Naive thymus-derived CD4-positive, alpha-beta T cell (primary cell): Measurements from ENCODE around the gene COL1A1. TPM values are rescaled to one million over a fixed set of nuclear protein-coding genes. Genes with fewer than 3 reads are reported as not detected.

Source experiments
- ATAC-seq: fragments of 150-1000 bp; cut with Tn5 transposase; 2 replicates; pipeline ENCODE4 v1.10.0; 2021; ENCODE audit warnings: mild to moderate bottlenecking, moderate library complexity
- CTCF ChIA-PET: fragments of 350-600 bp; sonication (Branson Sonifier 250); formaldehyde crosslinking; loops from one replicate; lab custom pipeline; 2021; ENCODE audit warnings: antibody characterized with exemption; lab: Charles Lee
- POLR2A ChIA-PET: fragments of 350-600 bp; sonication (Branson Sonifier 250); formaldehyde crosslinking; loops from one replicate; lab custom pipeline; 2021; ENCODE audit warnings: antibody characterized with exemption, inconsistent platforms; lab: Charles Lee
- DNase-seq, 9 donors: peaks; one replicate each; pipeline versions ENCODE4 v3.0.0 to v3.0.0-alpha.2; 2020 to 2022; ENCODE audit warnings: mixed read lengths in 1 of 9
- H3K27ac ChIP-seq: one replicate; pipeline ENCODE4 v1.7.0; 2013; ENCODE audit warnings: mild to moderate bottlenecking, low read depth, low read length, moderate library complexity
- H3K27me3 ChIP-seq, 2 donors: one replicate each; pipeline ENCODE4 v1.7.0; 2013; ENCODE audit warnings: low read length in 2 of 2, mild to moderate bottlenecking in 2 of 2, moderate library complexity in 2 of 2; ENCODE audit not compliant: control insufficient read depth in 2 of 2, insufficient read depth in 2 of 2
- H3K36me3 ChIP-seq, 3 experiments: 1 replicate in 2 of 3; 2 replicates in 1 of 3; pipeline ENCODE4 v1.7.0; 2013; ENCODE audit warnings: low read length in 3 of 3, mild to moderate bottlenecking in 3 of 3, moderate library complexity in 1 of 3; ENCODE audit not compliant: insufficient read depth in 3 of 3, control insufficient read depth in 2 of 3
- H3K4me1 ChIP-seq, 2 donors: one replicate each; pipeline ENCODE4 v1.7.0; 2013; ENCODE audit warnings: low read length in 2 of 2, mild to moderate bottlenecking in 2 of 2, moderate library complexity in 1 of 2; ENCODE audit not compliant: control insufficient read depth in 2 of 2, insufficient read depth in 2 of 2
- H3K4me3 ChIP-seq: 2 replicates; pipeline ENCODE4 v1.7.0; 2013; ENCODE audit warnings: mild to moderate bottlenecking, low read length
- H3K9me3 ChIP-seq, 3 experiments: 1 replicate in 2 of 3; 2 replicates in 1 of 3; pipeline ENCODE4 v1.7.0; 2013; ENCODE audit warnings: low read length in 3 of 3; ENCODE audit not compliant: control insufficient read depth in 2 of 3
- H3K27ac Mint-ChIP-seq, 9 donors: one replicate each; pipeline ENCODE4 v1.8.0; 2020 to 2022; ENCODE audit warnings: mixed read lengths in 9 of 9, mild to moderate bottlenecking in 8 of 9, moderate library complexity in 5 of 9, inconsistent platforms in 2 of 9
- H3K27me3 Mint-ChIP-seq, 5 donors: one replicate each; pipeline ENCODE4 v1.8.0; 2021 to 2022; ENCODE audit warnings: mixed read lengths in 5 of 5, mild to moderate bottlenecking in 1 of 5
- H3K36me3 Mint-ChIP-seq, 5 donors: one replicate each; pipeline ENCODE4 v1.8.0; 2020 to 2022; ENCODE audit warnings: mixed read lengths in 5 of 5, mild to moderate bottlenecking in 3 of 5, inconsistent platforms in 1 of 5
- H3K4me1 Mint-ChIP-seq, 7 donors: one replicate each; pipeline ENCODE4 v1.8.0; 2020 to 2022; ENCODE audit warnings: mixed read lengths in 7 of 7, mild to moderate bottlenecking in 3 of 7, inconsistent platforms in 1 of 7
- H3K4me3 Mint-ChIP-seq, 10 donors: one replicate each; pipeline ENCODE4 v1.8.0; 2020 to 2022; ENCODE audit warnings: mild to moderate bottlenecking in 10 of 10, mixed read lengths in 10 of 10, moderate library complexity in 6 of 10, inconsistent platforms in 2 of 10
- H3K9me3 Mint-ChIP-seq, 11 donors: one replicate each; pipeline ENCODE4 v1.8.0; 2020 to 2022; ENCODE audit warnings: mixed read lengths in 11 of 11, mild to moderate bottlenecking in 4 of 11, inconsistent platforms in 1 of 11, moderate library complexity in 1 of 11
- intact Hi-C, 2 donors: fragments of 100-400 bp; cut with micrococcal nuclease; formaldehyde crosslinking; loops; one replicate each; pipeline ENCODE4 v1.15.1; 2023
- polyA plus RNA-seq, 2 donors: library from polyadenylated mRNA; unstranded; fragments of 300-500 nt; fragmentation: Illumina TruSeq; gene quantifications; one replicate each; pipeline ENCODE4 v1.2.3, GENCODE V29; 2021
- total RNA-seq, 6 experiments: library from RNA in 5 of 6; stranded (reverse) in 5 of 6; gene quantifications; 1 replicate in 5 of 6; 2 replicates in 1 of 6; pipeline ENCODE4 v1.2.3 and lab custom pipeline; 2021 to 2026

COL1A1 gene
- total and polyA plus RNA-seq, 7 experiments from 2014 or later: 0.36 to 12.6 (median 1.2) TPM; not detected in 2

DNA sequence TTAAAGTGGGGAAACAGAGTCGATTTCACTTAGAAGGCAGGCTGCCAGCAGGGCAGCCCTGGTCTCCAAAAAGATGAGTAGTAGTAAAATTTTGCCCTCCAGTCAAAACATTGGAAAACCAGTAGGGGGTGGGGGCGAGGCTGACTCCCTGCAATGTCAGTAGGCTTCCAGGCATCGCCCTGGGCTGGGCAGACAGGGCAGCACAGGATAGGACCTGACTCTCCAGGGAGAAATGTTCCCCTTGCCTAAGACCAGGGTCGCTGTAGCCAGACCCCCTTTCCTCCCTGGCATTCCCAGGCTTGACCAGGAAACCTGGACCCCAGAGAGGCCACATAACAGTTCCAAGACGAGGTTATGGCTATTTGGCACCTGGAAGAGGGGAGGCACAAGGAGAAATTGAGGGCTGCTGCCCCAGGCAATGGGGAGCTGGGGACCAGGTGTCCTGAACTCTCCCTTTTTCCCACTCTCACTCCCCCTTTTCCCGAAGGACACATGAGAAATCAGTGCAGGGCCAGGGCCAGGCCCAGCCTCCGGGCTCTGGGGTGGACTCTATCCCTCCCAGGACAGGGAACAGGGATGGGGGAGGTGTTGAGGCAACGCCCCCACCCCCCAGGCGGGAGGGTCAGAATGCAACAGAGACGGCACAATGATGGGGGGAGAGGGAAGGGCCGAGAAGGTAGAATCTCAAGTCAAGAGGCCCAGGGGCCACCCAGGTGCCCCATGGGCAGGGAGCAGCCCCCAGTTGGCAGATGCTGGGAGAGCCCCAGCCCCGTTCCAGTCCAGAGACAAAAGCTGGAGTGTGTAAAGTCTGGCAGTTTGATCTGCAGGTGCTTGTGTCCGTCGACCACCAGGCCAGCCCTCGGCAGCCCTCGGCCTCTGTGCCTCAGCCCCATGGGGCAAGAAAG, 67.0 kb downstream of the COL1A1 start:
- Histone ChIP-seq H3K4me3 (no peak overlapping the region), H3K27me3 (no peaks in the 10 kb centered on the region), H3K4me1 (peaks cover 4 to 16% of the 10 kb centered on the region in 2 donors), H3K9me3 (no peaks in the 10 kb centered on the region), H3K36me3 (peaks cover 19 to 54% (median 20%) of the 10 kb centered on the region in 3 experiments), H3K27ac (no peak overlapping the region)
- DNase-seq (no peak), ATAC-seq (no peak)
- no peak overlapping the region for H3K27ac Mint-ChIP-seq
- peaks cover 0 to 36% (median 18%) of the 10 kb centered on the region in 5 donors for H3K36me3 Mint-ChIP-seq
- peaks cover 0 to 12% (median 8%) of the 10 kb centered on the region in 5 donors for H3K27me3 Mint-ChIP-seq
- CTCF ChIA-PET: no interaction called here
- intact Hi-C loops: no loop called here
- H3K9me3 Mint-ChIP-seq: peaks cover 0 to 4% (median 0%) of the 10 kb centered on the region in 11 donors
- POLR2A ChIA-PET: no interaction called here
- peaks cover 11 to 46% (median 24%) of the 10 kb centered on the region in 7 donors for H3K4me1 Mint-ChIP-seq
- H3K4me3 Mint-ChIP-seq: no peak overlapping the region

GRCh38 chr17:50133769-50134099, 67.7 kb downstream of the COL1A1 start:
- no peaks in the 10 kb centered on the region for H3K27me3 ChIP-seq
- no peak overlapping the region for H3K4me3 Mint-ChIP-seq
- no peak overlapping the region for H3K27ac ChIP-seq
- H3K4me3 ChIP-seq: no peak overlapping the region
- H3K36me3 ChIP-seq: peaks cover 12 to 47% (median 12%) of the 10 kb centered on the region in 3 experiments
- ATAC-seq: no peak
- no peak overlapping the region for H3K27ac Mint-ChIP-seq
- H3K27me3 Mint-ChIP-seq: peaks cover 2 to 15% (median 10%) of the 10 kb centered on the region in 5 donors
- H3K9me3 Mint-ChIP-seq: peaks cover 0 to 4% (median 0%) of the 10 kb centered on the region in 11 donors
- CTCF ChIA-PET: no interaction called here
- H3K4me1 Mint-ChIP-seq: peaks cover 12 to 49% (median 25%) of the 10 kb centered on the region in 7 donors
- H3K9me3 ChIP-seq: no peaks in the 10 kb centered on the region
- no peak for DNase-seq
- H3K36me3 Mint-ChIP-seq: peaks cover 0 to 33% (median 18%) of the 10 kb centered on the region in 5 donors
- H3K4me1 ChIP-seq: peaks cover 4 to 12% of the 10 kb centered on the region in 2 donors
- POLR2A ChIA-PET: no interaction called here
- intact Hi-C loops: no loop called here

Other genes starting within 250 kb of the COL1A1 start
- gene DLX4, start 232.4 kb downstream of the COL1A1 start, total RNA-seq: 1 to 10 TPM in 2 of 5 experiments, under 1 TPM in 3; 0.34 to 1.6 (median 0.74) TPM
- not detected for gene DLX4, start 232.4 kb downstream of the COL1A1 start, polyA plus RNA-seq
- not detected for gene DLX3, start 206.4 kb downstream of the COL1A1 start, total RNA-seq
- gene DLX3, start 206.4 kb downstream of the COL1A1 start, polyA plus RNA-seq: not detected
- gene ITGA3, start 145.5 kb downstream of the COL1A1 start, total RNA-seq: 10 to 100 TPM in 2 of 5 experiments, 1 to 10 TPM in 3; 4.0 to 14.6 (median 8.6) TPM
- 1 to 10 TPM; 1.4 to 2.4 TPM for gene ITGA3, start 145.5 kb downstream of the COL1A1 start, polyA plus RNA-seq
- 10 to 100 TPM; 16.7 to 48.3 (median 22.5) TPM for gene PDK2, start 106.3 kb downstream of the COL1A1 start, total RNA-seq
- gene PDK2, start 106.3 kb downstream of the COL1A1 start, polyA plus RNA-seq: 10 to 100 TPM; 37.2 to 50.4 TPM
- gene SAMD14, start 71.5 kb downstream of the COL1A1 start, total RNA-seq: under 1 TPM in 2 of 5 experiments, not detected in 3; 0.70 to 0.78 TPM
- not detected for gene SAMD14, start 71.5 kb downstream of the COL1A1 start, polyA plus RNA-seq
- gene PPP1R9B, start 51.0 kb downstream of the COL1A1 start, total RNA-seq: 100 to 1,000 TPM in 2 of 5 experiments, 10 to 100 TPM in 3; 63.1 to 142 (median 69.1) TPM
- under 1 TPM; 0.63 to 0.72 TPM for gene PPP1R9B, start 51.0 kb downstream of the COL1A1 start, polyA plus RNA-seq
- under 1 TPM in 1 of 5 experiments, not detected in 4; 0.69 TPM for gene SGCA, start 35.6 kb downstream of the COL1A1 start, total RNA-seq
- not detected for gene SGCA, start 35.6 kb downstream of the COL1A1 start, polyA plus RNA-seq
- under 1 TPM in 1 of 5 experiments, not detected in 4; 0.10 TPM for gene TMEM92, start 72.8 kb upstream of the COL1A1 start, total RNA-seq
- gene TMEM92, start 72.8 kb upstream of the COL1A1 start, polyA plus RNA-seq: not detected
- 10 to 100 TPM; 18.6 to 43.7 (median 34.1) TPM for gene XYLT2, start 144.5 kb upstream of the COL1A1 start, total RNA-seq
- 10 to 100 TPM in 1 of 2 donors, 1 to 10 TPM in 1; 8.0 to 21.1 TPM for gene XYLT2, start 144.5 kb upstream of the COL1A1 start, polyA plus RNA-seq
- 10 to 100 TPM; 29.5 to 64.7 (median 32.0) TPM for gene MRPL27, start 171.6 kb upstream of the COL1A1 start, total RNA-seq
- 10 to 100 TPM; 47.0 to 51.3 TPM for gene MRPL27, start 171.6 kb upstream of the COL1A1 start, polyA plus RNA-seq
- gene EME1, start 171.6 kb upstream of the COL1A1 start, total RNA-seq: 10 to 100 TPM in 1 of 5 experiments, 1 to 10 TPM in 3, under 1 TPM in 1; 0.61 to 17.5 (median 2.2) TPM
- not detected for gene EME1, start 171.6 kb upstream of the COL1A1 start, polyA plus RNA-seq
- gene LRRC59, start 195.9 kb upstream of the COL1A1 start, total RNA-seq: 10 to 100 TPM; 27.6 to 67.1 (median 42.4) TPM
- 10 to 100 TPM; 13.4 to 15.2 TPM for gene LRRC59, start 195.9 kb upstream of the COL1A1 start, polyA plus RNA-seq
- 10 to 100 TPM; 20.1 to 36.2 (median 22.9) TPM for gene ACSF2, start 224.6 kb upstream of the COL1A1 start, total RNA-seq
- 1 to 10 TPM; 2.2 to 2.6 TPM for gene ACSF2, start 224.6 kb upstream of the COL1A1 start, polyA plus RNA-seq